ENCODE data around the gene TMEM44.
A peak's percentile ranks its signal among the peaks of the same experiment; 100 is the strongest.

Gene TMEM44

DNA sequence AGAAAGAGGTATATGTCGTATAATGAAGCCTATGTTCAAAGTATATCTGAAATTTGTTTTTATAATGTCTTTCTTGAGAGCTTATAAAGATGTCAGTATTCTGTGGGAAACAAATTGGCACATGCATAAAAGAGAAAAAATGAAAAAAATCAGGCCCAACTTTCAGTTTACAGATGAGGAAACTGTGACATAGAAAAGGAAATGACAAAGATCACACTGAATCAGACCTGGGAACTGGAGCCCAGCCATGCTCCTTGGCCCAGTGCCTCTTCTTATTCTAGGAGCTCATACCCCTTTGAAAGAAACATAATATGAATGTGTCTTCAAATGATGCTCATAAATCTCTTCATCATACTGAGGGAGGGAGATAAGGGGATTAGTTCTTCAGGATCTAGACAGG lies 48.4 kb downstream of the TMEM44 start:
- Histone ChIP-seq H3K36me3 (ENCODE audit: control insufficient read depth, insufficient read depth, low read length) (no peaks in the 10 kb centered on the region), H3K9ac (ENCODE audit: low read length) (no peak overlapping the region), H3K4me3 (ENCODE audit: low read length) (no peak overlapping the region), H3K9me3 (ENCODE audit: control insufficient read depth, low read length) (no peaks in the 10 kb centered on the region), H3K27me3 (ENCODE audit: control insufficient read depth, insufficient read depth, low read length) (no peaks in the 10 kb centered on the region), H3K4me1 (ENCODE audit: control insufficient read depth, insufficient read depth, low read length) (peaks cover 11% of the 10 kb centered on the region)

DNA sequence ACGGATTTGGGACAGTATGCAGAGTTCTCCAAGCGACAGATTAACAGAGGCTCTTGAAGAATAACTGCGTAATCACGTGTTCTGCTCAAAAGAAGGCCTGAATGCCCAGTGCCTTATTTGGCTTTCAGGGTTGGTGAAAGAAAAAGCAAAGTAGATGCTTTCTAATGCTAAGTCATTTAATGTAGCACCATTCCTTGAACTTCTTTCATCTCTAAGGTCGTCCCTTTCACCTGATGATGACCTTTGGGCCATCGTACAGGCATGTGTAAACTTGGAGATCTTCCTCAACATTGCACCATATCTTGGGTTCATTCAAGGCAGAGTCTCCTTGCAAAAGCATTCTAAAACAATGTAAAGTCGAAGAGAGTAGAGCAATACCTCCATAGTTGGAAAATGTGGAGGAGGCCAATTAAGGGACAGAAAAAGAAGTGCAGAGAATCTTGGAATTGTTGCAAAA lies 48.9 kb downstream of the TMEM44 start:
- H3K9me3 ChIP-seq (ENCODE audit: control insufficient read depth, low read length), result no peaks in the 10 kb centered on the region
- no peaks in the 10 kb centered on the region for H3K36me3 ChIP-seq (ENCODE audit: control insufficient read depth, insufficient read depth, low read length)
- H3K4me3 ChIP-seq (ENCODE audit: low read length), result peak overlapping the region; percentile 99
- H3K9ac ChIP-seq (ENCODE audit: low read length), result peak overlapping the region; percentile 99
- peaks cover 11% of the 10 kb centered on the region for H3K4me1 ChIP-seq (ENCODE audit: control insufficient read depth, insufficient read depth, low read length)
- H3K27me3 ChIP-seq (ENCODE audit: control insufficient read depth, insufficient read depth, low read length), result no peaks in the 10 kb centered on the region

DNA sequence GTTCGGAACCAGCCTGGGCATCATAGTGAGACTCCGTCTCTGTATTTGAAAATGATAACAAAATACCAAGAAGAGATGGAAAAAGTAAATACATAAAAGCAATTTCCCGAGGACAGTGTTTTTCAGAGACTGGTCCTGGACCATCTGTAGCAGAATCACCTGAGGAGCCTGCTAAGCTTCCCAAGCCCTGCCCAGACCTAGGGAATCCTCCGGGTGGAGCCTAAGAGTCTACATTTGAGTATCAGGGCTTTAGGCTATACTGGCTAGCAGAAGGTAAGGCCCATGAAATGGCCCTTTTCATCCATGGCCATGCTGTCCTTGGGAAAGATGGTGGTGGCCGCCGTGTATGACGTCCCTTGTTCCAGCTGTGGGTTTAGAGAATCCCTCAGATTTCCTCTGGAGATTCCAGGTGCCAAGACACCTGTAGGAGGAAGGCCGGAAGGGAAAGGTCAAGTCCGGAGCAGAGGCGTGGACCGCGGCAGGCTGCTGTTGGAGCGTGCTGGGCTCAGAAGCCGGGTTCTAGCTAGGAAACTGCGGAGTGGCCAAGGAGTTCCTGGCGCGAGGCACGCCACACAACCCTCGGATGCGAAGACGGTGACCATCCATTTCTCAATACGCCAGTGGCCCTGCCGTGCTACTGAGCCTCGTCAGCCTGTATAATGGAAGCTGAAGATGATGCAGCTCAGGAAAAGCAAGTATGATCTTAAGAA lies 50.9 kb downstream of the TMEM44 start:
- H3K9ac ChIP-seq (ENCODE audit: low read length), result no peak overlapping the region
- peaks cover 18% of the 10 kb centered on the region for H3K4me1 ChIP-seq (ENCODE audit: control insufficient read depth, insufficient read depth, low read length)
- H3K9me3 ChIP-seq (ENCODE audit: control insufficient read depth, low read length), result no peaks in the 10 kb centered on the region
- no peaks in the 10 kb centered on the region for H3K27me3 ChIP-seq (ENCODE audit: control insufficient read depth, insufficient read depth, low read length)
- no peak overlapping the region for H3K4me3 ChIP-seq (ENCODE audit: low read length)
- no peaks in the 10 kb centered on the region for H3K36me3 ChIP-seq (ENCODE audit: control insufficient read depth, insufficient read depth, low read length)

- no peaks in the 10 kb centered on the region for H3K36me3 ChIP-seq (ENCODE audit: control insufficient read depth, insufficient read depth, low read length)
- H3K9me3 ChIP-seq (ENCODE audit: control insufficient read depth, low read length), result no peaks in the 10 kb centered on the region
- peaks cover 6% of the 10 kb centered on the region for H3K4me1 ChIP-seq (ENCODE audit: control insufficient read depth, insufficient read depth, low read length)
- no peak overlapping the region for H3K4me3 ChIP-seq (ENCODE audit: low read length)
- H3K9ac ChIP-seq (ENCODE audit: low read length), result no peak overlapping the region
- H3K27me3 ChIP-seq (ENCODE audit: control insufficient read depth, insufficient read depth, low read length), result no peaks in the 10 kb centered on the region
Observed at GRCh38 chr3:194579091-194579606, 54.1 kb downstream of the TMEM44 start.

- Histone ChIP-seq H3K4me3 (ENCODE audit: low read length) (no peak overlapping the region), H3K9ac (ENCODE audit: low read length) (no peak overlapping the region), H3K36me3 (ENCODE audit: control insufficient read depth, insufficient read depth, low read length) (no peaks in the 10 kb centered on the region), H3K9me3 (ENCODE audit: control insufficient read depth, low read length) (no peaks in the 10 kb centered on the region), H3K27me3 (ENCODE audit: control insufficient read depth, insufficient read depth, low read length) (no peaks in the 10 kb centered on the region), H3K4me1 (ENCODE audit: control insufficient read depth, insufficient read depth, low read length) (peaks cover 10% of the 10 kb centered on the region)
Observed at GRCh38 chr3:194577986-194578905, 55.0 kb downstream of the TMEM44 start.

- H3K4me1 ChIP-seq (ENCODE audit: control insufficient read depth, insufficient read depth, low read length), result peaks cover 11% of the 10 kb centered on the region
- H3K4me3 ChIP-seq (ENCODE audit: low read length), result no peak overlapping the region
- peaks cover 7% of the 10 kb centered on the region for H3K27me3 ChIP-seq (ENCODE audit: control insufficient read depth, insufficient read depth, low read length)
- H3K9me3 ChIP-seq (ENCODE audit: control insufficient read depth, low read length), result no peaks in the 10 kb centered on the region
- H3K36me3 ChIP-seq (ENCODE audit: control insufficient read depth, insufficient read depth, low read length), result no peaks in the 10 kb centered on the region
- no peak overlapping the region for H3K9ac ChIP-seq (ENCODE audit: low read length)
Observed at GRCh38 chr3:194575484-194576210, 57.6 kb downstream of the TMEM44 start.

- H3K4me3 ChIP-seq (ENCODE audit: low read length), result no peak overlapping the region
- H3K9ac ChIP-seq (ENCODE audit: low read length), result no peak overlapping the region
- no peaks in the 10 kb centered on the region for H3K36me3 ChIP-seq (ENCODE audit: control insufficient read depth, insufficient read depth, low read length)
- peaks cover 11% of the 10 kb centered on the region for H3K4me1 ChIP-seq (ENCODE audit: control insufficient read depth, insufficient read depth, low read length)
- peaks cover 7% of the 10 kb centered on the region for H3K27me3 ChIP-seq (ENCODE audit: control insufficient read depth, insufficient read depth, low read length)
- no peaks in the 10 kb centered on the region for H3K9me3 ChIP-seq (ENCODE audit: control insufficient read depth, low read length)
Observed at GRCh38 chr3:194574639-194575483, 58.4 kb downstream of the TMEM44 start.

DNA sequence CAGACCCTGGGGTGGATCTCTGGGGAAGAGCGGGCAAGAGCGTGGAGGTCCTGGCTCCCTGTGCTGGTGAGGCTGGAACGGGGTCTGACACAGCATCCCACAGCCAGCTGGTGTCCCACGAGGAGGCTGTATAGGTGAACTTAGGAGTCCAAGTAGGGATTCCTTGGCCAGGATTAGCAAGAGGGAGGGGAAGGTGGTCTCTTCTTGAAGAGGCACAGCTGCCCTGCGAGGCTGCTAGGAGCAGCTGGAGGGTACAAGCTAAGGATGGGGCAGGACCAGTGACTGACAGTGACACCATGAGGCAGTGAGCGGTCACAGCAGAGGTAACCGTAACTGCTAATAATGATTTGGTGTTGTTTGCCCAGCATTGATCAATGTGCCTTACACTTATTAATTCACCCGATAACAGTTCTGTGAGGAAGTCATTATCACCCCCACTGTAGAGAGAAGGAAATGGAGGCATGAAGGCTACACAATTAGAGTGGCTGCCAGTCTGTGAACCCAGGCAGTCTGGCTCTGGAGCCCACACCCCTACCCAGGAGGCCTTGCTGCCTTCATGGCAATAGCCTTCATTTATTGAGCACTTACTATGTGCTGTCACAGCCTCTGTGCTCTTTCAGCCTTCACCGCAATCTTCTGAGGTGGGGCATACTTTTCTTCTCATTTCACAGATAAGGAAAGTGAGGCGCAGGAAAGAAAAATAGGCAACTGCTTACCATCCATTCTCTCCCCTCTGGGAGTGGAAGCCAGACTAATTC lies 59.4 kb downstream of the TMEM44 start:
- Histone ChIP-seq H3K36me3 (ENCODE audit: control insufficient read depth, insufficient read depth, low read length) (no peaks in the 10 kb centered on the region), H3K4me3 (ENCODE audit: low read length) (no peak overlapping the region), H3K4me1 (ENCODE audit: control insufficient read depth, insufficient read depth, low read length) (peaks cover 11% of the 10 kb centered on the region), H3K9ac (ENCODE audit: low read length) (no peak overlapping the region), H3K9me3 (ENCODE audit: control insufficient read depth, low read length) (no peaks in the 10 kb centered on the region), H3K27me3 (ENCODE audit: control insufficient read depth, insufficient read depth, low read length) (peaks cover 7% of the 10 kb centered on the region)

DNA sequence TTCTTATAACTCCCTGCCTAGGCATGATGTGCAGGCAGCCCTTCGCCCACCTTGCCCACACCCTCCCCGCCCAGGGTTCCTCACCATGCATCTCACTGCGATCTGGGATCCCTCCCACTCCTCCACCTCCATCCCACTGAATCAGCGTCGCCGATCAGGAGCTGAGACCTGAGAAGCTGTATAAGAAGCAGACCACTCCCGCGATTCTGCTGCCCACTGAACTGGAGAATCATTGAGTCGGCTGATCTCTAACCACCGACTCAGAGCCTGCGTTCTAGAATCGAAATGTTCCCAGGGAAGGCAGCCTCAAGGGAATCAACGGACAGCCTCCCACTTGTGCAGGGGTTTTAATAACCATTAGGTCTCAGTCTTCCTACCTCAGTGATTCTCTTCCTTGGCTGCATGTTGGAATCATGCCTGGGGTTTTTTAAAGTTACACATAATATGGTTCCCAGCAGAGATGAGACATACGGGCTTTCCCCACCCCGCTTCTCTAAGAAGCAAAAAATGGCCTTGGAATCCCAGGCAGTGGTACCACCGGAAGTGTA lies 60.2 kb downstream of the TMEM44 start:
- Histone ChIP-seq H3K4me1 (ENCODE audit: control insufficient read depth, insufficient read depth, low read length) (peaks cover 7% of the 10 kb centered on the region), H3K27me3 (ENCODE audit: control insufficient read depth, insufficient read depth, low read length) (peaks cover 7% of the 10 kb centered on the region), H3K36me3 (ENCODE audit: control insufficient read depth, insufficient read depth, low read length) (no peaks in the 10 kb centered on the region), H3K9ac (ENCODE audit: low read length) (no peak overlapping the region), H3K9me3 (ENCODE audit: control insufficient read depth, low read length) (no peaks in the 10 kb centered on the region), H3K4me3 (ENCODE audit: low read length) (no peak overlapping the region)

DNA sequence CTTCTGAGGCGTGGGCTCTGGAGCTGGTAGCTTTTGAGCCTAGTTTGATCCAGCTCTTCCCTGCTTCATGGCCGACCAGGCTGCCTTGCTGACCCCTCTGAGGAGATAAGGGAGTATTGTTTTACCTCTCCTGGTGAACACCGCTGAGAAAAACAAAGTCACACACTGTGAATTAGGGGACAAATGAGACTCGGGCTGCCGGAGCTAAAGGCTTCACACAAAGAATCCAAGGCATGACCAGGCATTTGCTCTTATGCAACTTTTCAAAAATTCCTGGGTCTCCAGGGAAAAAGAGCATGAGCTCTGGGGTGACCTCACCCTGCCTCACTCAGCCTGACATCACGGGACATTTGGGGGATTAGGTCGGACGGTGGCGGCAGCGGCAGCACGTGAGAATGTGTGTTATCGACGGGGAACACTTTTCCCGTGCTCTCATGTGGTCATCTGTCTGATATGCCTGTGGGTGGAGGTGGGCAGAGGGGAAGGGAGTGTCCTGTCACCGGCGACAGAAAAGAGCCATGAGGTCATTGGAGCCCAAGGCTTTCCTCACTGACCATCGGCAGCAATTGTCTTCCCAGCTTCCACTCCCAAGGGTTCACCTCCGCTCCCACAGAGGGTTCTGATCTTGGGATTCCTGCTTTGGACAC lies 61.0 kb downstream of the TMEM44 start:
- H3K9me3 ChIP-seq (ENCODE audit: control insufficient read depth, low read length), result no peaks in the 10 kb centered on the region
- peaks cover 7% of the 10 kb centered on the region for H3K27me3 ChIP-seq (ENCODE audit: control insufficient read depth, insufficient read depth, low read length)
- H3K4me1 ChIP-seq (ENCODE audit: control insufficient read depth, insufficient read depth, low read length), result peaks cover 5% of the 10 kb centered on the region
- H3K9ac ChIP-seq (ENCODE audit: low read length), result no peak overlapping the region
- no peak overlapping the region for H3K4me3 ChIP-seq (ENCODE audit: low read length)
- no peaks in the 10 kb centered on the region for H3K36me3 ChIP-seq (ENCODE audit: control insufficient read depth, insufficient read depth, low read length)

All from mucosa of stomach (tissue), 1 donor.